MCF 10A (cell line): Measurements from ENCODE around the gene BANF1. TPM values are rescaled to one million over a fixed set of nuclear protein-coding genes. Genes with fewer than 3 reads are reported as not detected.
A peak's percentile ranks its signal among the peaks of the same experiment; 100 is the strongest.

ENCODE experiments used
- BruUV-seq: library from RNA; stranded (reverse); fragments of 400-500 nt; replicated peaks from 2 replicates; lab custom pipeline; 2021; lab: Mats Ljungman, UMichigan
- CTCF ChIA-PET: fragments of 300-600 bp; sonication (Branson Sonifier 250); formaldehyde crosslinking; extraction: SDS; loops from one replicate; lab custom pipeline; 2021; ENCODE audit warnings: antibody characterized with exemption, inconsistent platforms; lab: Yijun Ruan, JAX
- POLR2A ChIA-PET: fragments of 300-600, 350-650 bp; sonication (Branson Sonifier 250); formaldehyde crosslinking; extraction: SDS; loops from one replicate; lab custom pipeline; 2020; ENCODE audit warnings: antibody characterized with exemption, inconsistent platforms; lab: Yijun Ruan, JAX
- DNase-seq: peaks from one replicate; pipeline ENCODE4 v3.0.0-alpha.2; 2018; ENCODE audit not compliant: unreplicated experiment
- H3K27ac Mint-ChIP-seq: one replicate; pipeline ENCODE4 v1.8.0; 2022; ENCODE audit warnings: mild to moderate bottlenecking, low read depth, mixed read lengths; ENCODE audit not compliant: unreplicated experiment
- H3K27me3 Mint-ChIP-seq: one replicate; pipeline ENCODE4 v1.8.0; 2022; ENCODE audit warnings: mixed read lengths; ENCODE audit not compliant: insufficient read depth, unreplicated experiment
- H3K36me3 Mint-ChIP-seq: one replicate; pipeline ENCODE4 v1.8.0; 2022; ENCODE audit warnings: mild to moderate bottlenecking, moderate library complexity, mixed read lengths; ENCODE audit not compliant: insufficient read depth, unreplicated experiment
- H3K4me1 Mint-ChIP-seq: one replicate; pipeline ENCODE4 v1.8.0; 2022; ENCODE audit warnings: mixed read lengths; ENCODE audit not compliant: insufficient read depth, unreplicated experiment
- H3K4me3 Mint-ChIP-seq: one replicate; pipeline ENCODE4 v1.8.0; 2022; ENCODE audit warnings: mild to moderate bottlenecking, moderate library complexity, mixed read lengths; ENCODE audit not compliant: unreplicated experiment
- H3K9me3 Mint-ChIP-seq: one replicate; pipeline ENCODE4 v1.8.0; 2022; ENCODE audit warnings: mixed read lengths; ENCODE audit not compliant: unreplicated experiment
- intact Hi-C: fragments of 100-400 bp; cut with micrococcal nuclease; formaldehyde crosslinking; loops from 2 replicates; pipeline ENCODE4 v1.14.1; 2022
- total RNA-seq: library from RNA; stranded (reverse); gene quantifications from 2 replicates; pipeline ENCODE4 v1.2.3, GENCODE V29; 2022
- TF ChIP-seq, protein P1 (sequence below): fragments of 200-600 bp; IDR thresholded peaks from one replicate; pipeline ENCODE4 v1.8.0; 2022; ENCODE audit warnings: antibody characterized with exemption, mild to moderate bottlenecking; ENCODE audit not compliant: unreplicated experiment

BANF1 gene
- total RNA-seq, 1 experiment from 2014 or later: 198 TPM

DNA sequence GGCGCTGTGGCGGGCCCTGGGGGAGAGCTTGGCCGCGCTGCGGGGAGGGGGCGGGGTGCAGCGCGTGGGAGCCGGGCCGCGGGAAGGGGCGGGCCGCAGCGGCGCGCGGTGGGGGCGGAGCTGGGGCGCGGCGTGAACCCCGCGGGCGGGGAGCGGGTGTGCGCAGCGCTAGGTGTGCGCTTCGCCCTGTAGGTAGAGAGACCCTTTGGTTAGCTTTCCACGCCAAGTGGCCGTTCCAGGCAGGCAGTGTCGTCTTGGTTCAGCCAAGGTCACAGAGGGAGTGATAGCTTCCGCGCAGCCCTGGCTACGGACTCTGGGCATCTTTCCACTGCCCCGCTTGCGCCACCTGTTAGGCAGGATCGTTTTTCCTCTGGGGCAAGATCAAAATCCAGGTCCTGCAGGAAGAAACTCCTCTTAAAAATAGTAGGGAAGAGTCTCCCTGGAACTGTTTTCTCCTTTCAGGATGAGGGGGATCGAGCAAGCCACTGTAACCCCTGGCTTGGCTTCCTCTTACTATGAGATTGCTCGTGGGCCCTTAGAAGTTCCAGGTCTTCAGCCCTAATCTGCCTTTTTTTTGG is 434 bp downstream of the BANF1 start:
- H3K27me3 Mint-ChIP-seq: no peaks in the 10 kb centered on the region
- H3K36me3 Mint-ChIP-seq: peaks cover 64% of the 10 kb centered on the region

DNA sequence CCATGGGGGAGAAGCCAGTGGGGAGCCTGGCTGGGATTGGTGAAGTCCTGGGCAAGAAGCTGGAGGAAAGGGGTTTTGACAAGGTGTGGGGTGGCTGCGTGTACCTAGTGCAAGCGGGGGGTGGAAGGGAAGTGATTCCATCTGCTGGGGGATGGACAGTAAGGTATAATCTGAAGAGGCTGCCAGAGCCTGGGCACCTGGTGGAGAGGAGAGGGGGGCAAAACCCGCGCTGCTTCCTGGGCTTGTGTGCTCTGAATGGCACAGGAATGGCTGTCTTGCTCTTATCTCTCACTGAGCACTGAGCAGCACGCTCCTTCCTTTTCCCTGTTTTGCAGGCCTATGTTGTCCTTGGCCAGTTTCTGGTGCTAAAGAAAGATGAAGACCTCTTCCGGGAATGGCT is 988 bp downstream of the BANF1 start:
- Mint-ChIP-seq H3K36me3 (peaks cover 59% of the 10 kb centered on the region), H3K27ac (peak overlapping the region; percentile 96), H3K9me3 (no peaks in the 10 kb centered on the region), H3K4me3 (peak overlapping the region; percentile 97), H3K4me1 (peaks cover 5% of the 10 kb centered on the region), H3K27me3 (no peaks in the 10 kb centered on the region)
- ChIA-PET POLR2A (interaction anchor here (1.0 to 2.9 kb wide), 9 partner anchors 9 to 144 kb away, joined by 3 to 42 read pairs (median 6); partner anchors contain the start of genes C11orf68, CCDC85B, CFL1 and CST6), CTCF (interaction anchor here (0.6 to 1.5 kb wide), 3 partner anchors 20 to 224 kb away, joined by 3 to 5 read pairs (median 3); no protein-coding TSS in a partner anchor)
- TF ChIP-seq, protein P1, sequence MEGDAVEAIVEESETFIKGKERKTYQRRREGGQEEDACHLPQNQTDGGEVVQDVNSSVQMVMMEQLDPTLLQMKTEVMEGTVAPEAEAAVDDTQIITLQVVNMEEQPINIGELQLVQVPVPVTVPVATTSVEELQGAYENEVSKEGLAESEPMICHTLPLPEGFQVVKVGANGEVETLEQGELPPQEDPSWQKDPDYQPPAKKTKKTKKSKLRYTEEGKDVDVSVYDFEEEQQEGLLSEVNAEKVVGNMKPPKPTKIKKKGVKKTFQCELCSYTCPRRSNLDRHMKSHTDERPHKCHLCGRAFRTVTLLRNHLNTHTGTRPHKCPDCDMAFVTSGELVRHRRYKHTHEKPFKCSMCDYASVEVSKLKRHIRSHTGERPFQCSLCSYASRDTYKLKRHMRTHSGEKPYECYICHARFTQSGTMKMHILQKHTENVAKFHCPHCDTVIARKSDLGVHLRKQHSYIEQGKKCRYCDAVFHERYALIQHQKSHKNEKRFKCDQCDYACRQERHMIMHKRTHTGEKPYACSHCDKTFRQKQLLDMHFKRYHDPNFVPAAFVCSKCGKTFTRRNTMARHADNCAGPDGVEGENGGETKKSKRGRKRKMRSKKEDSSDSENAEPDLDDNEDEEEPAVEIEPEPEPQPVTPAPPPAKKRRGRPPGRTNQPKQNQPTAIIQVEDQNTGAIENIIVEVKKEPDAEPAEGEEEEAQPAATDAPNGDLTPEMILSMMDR: no peak
- DNase-seq: no peak
- BruUV-seq: no TSS peak
- intact Hi-C loops: loop anchor here (10.0 kb wide), 1 partner anchor 52 kb away; the partner anchor contains the start of gene SF3B2

More for the DNA sequence above, 434 bp downstream of the BANF1 start:
- CTCF ChIA-PET: interaction anchor here (0.6 to 1.5 kb wide), 8 partner anchors 19 to 438 kb away, joined by 3 to 5 read pairs (median 3); partner anchors contain the start of gene FIBP
- peak; percentile 45 for DNase-seq
- no TSS peak for BruUV-seq
- Mint-ChIP-seq H3K9me3 (no peaks in the 10 kb centered on the region), H3K27ac (peak overlapping the region; percentile 96), H3K4me3 (peak overlapping the region; percentile 97), H3K4me1 (no peaks in the 10 kb centered on the region)
- TF ChIP-seq, protein P1: no peak
- intact Hi-C loops: loop anchor here (10.0 kb wide), 1 partner anchor 52 kb away; the partner anchor contains the start of gene SF3B2
- POLR2A ChIA-PET: interaction anchor here (0.6 to 2.9 kb wide), 29 partner anchors 9 to 1336 kb away, joined by 3 to 42 read pairs (median 4); partner anchors contain the start of genes BRMS1, C11orf68, CCDC85B and CFL1

DNA sequence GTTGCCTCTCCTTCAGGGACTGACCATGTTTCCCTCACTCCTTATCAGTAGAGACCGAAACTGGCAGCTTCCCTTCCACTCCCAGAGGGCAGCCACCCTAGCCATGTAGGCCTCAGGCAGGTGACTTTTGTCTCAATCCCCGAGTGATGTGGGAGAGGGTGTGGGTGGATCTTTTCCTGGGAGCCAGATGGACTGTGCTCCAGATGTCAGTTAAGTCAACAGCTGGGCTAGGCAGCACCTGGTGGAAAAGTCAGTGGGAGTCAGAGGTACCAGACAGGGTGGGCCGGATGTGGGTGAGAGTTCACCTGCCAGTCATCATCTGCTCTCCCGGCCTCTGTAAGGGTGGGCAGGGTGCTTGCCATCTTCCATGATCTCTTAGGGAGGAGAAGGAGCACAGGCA is 1.9 kb downstream of the BANF1 start:
- H3K27ac Mint-ChIP-seq: no peak overlapping the region
- ChIA-PET CTCF (interaction anchor here (0.6 to 0.8 kb wide), 4 partner anchors 11 to 230 kb away, joined by 3 to 5 read pairs (median 4); no protein-coding TSS in a partner anchor), POLR2A (interaction anchor here (1.0 to 2.9 kb wide), 2 partner anchors 8 to 48 kb away, joined by 3 to 42 read pairs; partner anchors contain the start of genes CST6 and SF3B2)
- H3K36me3 Mint-ChIP-seq: peaks cover 50% of the 10 kb centered on the region
- TF ChIP-seq, protein P1: no peak
- no peaks in the 10 kb centered on the region for H3K9me3 Mint-ChIP-seq
- BruUV-seq: no TSS peak
- H3K4me3 Mint-ChIP-seq: peak overlapping the region; percentile 97
- H3K27me3 Mint-ChIP-seq: no peaks in the 10 kb centered on the region
- intact Hi-C loops: loop anchor here (10.0 kb wide), 1 partner anchor 51 kb away; the partner anchor contains the start of gene SF3B2
- H3K4me1 Mint-ChIP-seq: peaks cover 8% of the 10 kb centered on the region
- no peak for DNase-seq
